ENCODE measurements around the gene GMFB. TPM values are rescaled to one million over a fixed set of nuclear protein-coding genes. Genes with fewer than 3 reads are reported as not detected.

Gene GMFB
- total RNA-seq, 1 donor, result 98.8 TPM

GRCh38 chr14:54512393-54512792, 23.6 kb upstream of the GMFB start:
- DNase-seq (ENCODE audit: insufficient read length, low spot score, missing footprints), result no peak
- Histone ChIP-seq H3K4me1 (ENCODE audit: insufficient read depth, low read length) (peaks cover 8% of the 10 kb centered on the region), H3K79me2 (ENCODE audit: insufficient read depth, low read length) (peaks cover 65% of the 10 kb centered on the region), H3K9me3 (ENCODE audit: low read depth, low read length) (no peaks in the 10 kb centered on the region), H4K20me1 (ENCODE audit: insufficient read depth, low read length) (no peaks in the 10 kb centered on the region), H3K36me3 (ENCODE audit: insufficient read depth, low read length) (peaks cover 4% of the 10 kb centered on the region), H2AFZ (ENCODE audit: low read length) (no peak overlapping the region), H3K27ac (ENCODE audit: low read depth, low read length) (no peak overlapping the region), H3K4me3 (ENCODE audit: insufficient read depth, low read length) (no peak overlapping the region), H3K27me3 (ENCODE audit: insufficient read depth, low read length) (no peaks in the 10 kb centered on the region), H3K4me2 (ENCODE audit: insufficient read depth, low read length) (no peak overlapping the region)
- TF ChIP-seq CTCF (IDR thresholded peaks at IDR 0.05; ENCODE audit: extremely low read depth, low read depth, low read length), result no peak

GRCh38 chr14:54509546-54510501, 21.0 kb upstream of the GMFB start, which contains the start of gene CGRRF1:
TSS of gene CGRRF1 (plus strand) at chr14:54509906. CDS start at chr14:54509960, 54 bp downstream.
- peak; percentile 32 for TF ChIP-seq CTCF (IDR thresholded peaks at IDR 0.05; ENCODE audit: extremely low read depth, low read depth, low read length)
- Histone ChIP-seq H3K9me3 (ENCODE audit: low read depth, low read length) (no peaks in the 10 kb centered on the region), H3K4me1 (ENCODE audit: insufficient read depth, low read length) (peaks cover 8% of the 10 kb centered on the region), H3K27ac (ENCODE audit: low read depth, low read length) (peak within 1 kb of the TSS; percentile 80), H3K79me2 (ENCODE audit: insufficient read depth, low read length) (peaks cover 49% of the 10 kb centered on the region), H3K36me3 (ENCODE audit: insufficient read depth, low read length) (no peaks in the 10 kb centered on the region), H4K20me1 (ENCODE audit: insufficient read depth, low read length) (no peaks in the 10 kb centered on the region), H3K4me2 (ENCODE audit: insufficient read depth, low read length) (peak within 1 kb of the TSS; percentile 81), H3K27me3 (ENCODE audit: insufficient read depth, low read length) (no peaks in the 10 kb centered on the region), H2AFZ (ENCODE audit: low read length) (peak within 1 kb of the TSS; percentile 92), H3K4me3 (ENCODE audit: insufficient read depth, low read length) (peak within 1 kb of the TSS; percentile 90)
- peak; percentile 98 for DNase-seq (ENCODE audit: insufficient read length, low spot score, missing footprints)

GRCh38 chr14:54503486-54503885, 14.7 kb upstream of the GMFB start:
- peak overlapping the region; percentile 30 for H3K4me2 ChIP-seq (ENCODE audit: insufficient read depth, low read length)
- no peaks in the 10 kb centered on the region for H3K79me2 ChIP-seq (ENCODE audit: insufficient read depth, low read length)
- no peak overlapping the region for H3K27ac ChIP-seq (ENCODE audit: low read depth, low read length)
- no peaks in the 10 kb centered on the region for H3K9me3 ChIP-seq (ENCODE audit: low read depth, low read length)
- no peak for DNase-seq (ENCODE audit: insufficient read length, low spot score, missing footprints)
- no peaks in the 10 kb centered on the region for H3K36me3 ChIP-seq (ENCODE audit: insufficient read depth, low read length)
- TF ChIP-seq CTCF (IDR thresholded peaks at IDR 0.05; ENCODE audit: extremely low read depth, low read depth, low read length), result peak; percentile 60
- H3K4me3 ChIP-seq (ENCODE audit: insufficient read depth, low read length), result no peak overlapping the region
- peak overlapping the region; percentile 94 for H2AFZ ChIP-seq (ENCODE audit: low read length)
- H3K27me3 ChIP-seq (ENCODE audit: insufficient read depth, low read length), result no peaks in the 10 kb centered on the region
- H3K4me1 ChIP-seq (ENCODE audit: insufficient read depth, low read length), result peaks cover 6% of the 10 kb centered on the region
- no peaks in the 10 kb centered on the region for H4K20me1 ChIP-seq (ENCODE audit: insufficient read depth, low read length)

GRCh38 chr14:54502602-54503001, 13.8 kb upstream of the GMFB start:
- no peaks in the 10 kb centered on the region for H3K27me3 ChIP-seq (ENCODE audit: insufficient read depth, low read length)
- H3K4me3 ChIP-seq (ENCODE audit: insufficient read depth, low read length), result no peak overlapping the region
- peak overlapping the region; percentile 2 for H2AFZ ChIP-seq (ENCODE audit: low read length)
- TF ChIP-seq CTCF (IDR thresholded peaks at IDR 0.05; ENCODE audit: extremely low read depth, low read depth, low read length), result no peak
- H3K4me1 ChIP-seq (ENCODE audit: insufficient read depth, low read length), result peaks cover 6% of the 10 kb centered on the region
- no peaks in the 10 kb centered on the region for H3K36me3 ChIP-seq (ENCODE audit: insufficient read depth, low read length)
- DNase-seq (ENCODE audit: insufficient read length, low spot score, missing footprints), result no peak
- H3K4me2 ChIP-seq (ENCODE audit: insufficient read depth, low read length), result no peak overlapping the region
- H3K79me2 ChIP-seq (ENCODE audit: insufficient read depth, low read length), result no peaks in the 10 kb centered on the region
- H4K20me1 ChIP-seq (ENCODE audit: insufficient read depth, low read length), result no peaks in the 10 kb centered on the region
- H3K9me3 ChIP-seq (ENCODE audit: low read depth, low read length), result no peaks in the 10 kb centered on the region
- no peak overlapping the region for H3K27ac ChIP-seq (ENCODE audit: low read depth, low read length)
